Stimulated activated CD8-positive, alpha-beta memory T cell treated with anti-CD3 and anti-CD28 coated beads, Interleukin-7, amount 100 ng/mL, for 24 hours (primary cell): ENCODE data around the gene NODAL.

ENCODE experiments used
- DNase-seq: peaks from one replicate; pipeline ENCODE4 v3.0.0-alpha.2; 2020; ENCODE audit warnings: low read depth

NODAL gene

GRCh38 chr10:70462349-70462984, 21.0 kb upstream of the NODAL start:
- DNase-seq: no peak

- no peak for DNase-seq
Observed at GRCh38 chr10:70461397-70462348, 20.2 kb upstream of the NODAL start.

- DNase-seq: no peak
Observed at GRCh38 chr10:70459774-70460490, 18.5 kb upstream of the NODAL start.

- no peak for DNase-seq
Observed at GRCh38 chr10:70459061-70459773, 17.7 kb upstream of the NODAL start.

DNA sequence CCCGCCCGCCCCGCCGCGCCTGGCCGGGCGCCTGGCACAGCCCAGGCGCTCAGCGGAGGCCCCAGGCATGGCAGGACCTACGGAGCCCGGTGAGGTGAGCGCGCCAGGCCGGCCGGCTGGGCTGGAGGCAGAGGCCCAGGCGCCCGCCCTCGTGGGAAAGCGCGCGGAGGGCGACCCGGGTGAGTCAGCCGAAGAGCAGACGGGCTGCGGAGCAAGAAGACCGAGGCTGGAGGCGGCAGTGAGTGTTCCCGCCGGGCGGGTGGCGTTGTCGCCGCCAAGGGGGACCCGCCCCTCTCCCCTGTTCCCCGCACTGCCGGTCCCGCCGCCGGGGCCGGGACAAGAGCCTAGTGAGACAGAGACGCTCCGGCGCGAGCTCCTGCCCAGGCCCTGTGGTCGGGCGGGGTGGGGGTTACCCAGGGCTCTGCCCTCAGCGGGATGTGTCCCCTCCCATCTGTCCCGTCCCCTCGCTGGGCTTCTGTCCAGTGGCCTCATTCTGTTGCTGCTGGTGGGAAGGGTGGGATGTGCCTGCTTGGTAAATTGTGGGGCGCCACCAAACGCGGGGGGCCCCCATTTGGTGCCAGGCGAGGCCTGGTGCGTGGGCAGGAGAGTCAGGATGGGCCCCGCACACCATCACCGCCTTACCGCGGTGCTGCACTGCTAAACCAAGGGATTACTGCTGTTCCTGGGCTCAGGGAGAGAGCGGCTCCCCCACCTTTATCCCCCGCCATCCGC, 17.0 kb upstream of the NODAL start:
- peak; percentile 20 for DNase-seq

GRCh38 chr10:70457759-70458305, 16.4 kb upstream of the NODAL start:
- DNase-seq: no peak

DNA sequence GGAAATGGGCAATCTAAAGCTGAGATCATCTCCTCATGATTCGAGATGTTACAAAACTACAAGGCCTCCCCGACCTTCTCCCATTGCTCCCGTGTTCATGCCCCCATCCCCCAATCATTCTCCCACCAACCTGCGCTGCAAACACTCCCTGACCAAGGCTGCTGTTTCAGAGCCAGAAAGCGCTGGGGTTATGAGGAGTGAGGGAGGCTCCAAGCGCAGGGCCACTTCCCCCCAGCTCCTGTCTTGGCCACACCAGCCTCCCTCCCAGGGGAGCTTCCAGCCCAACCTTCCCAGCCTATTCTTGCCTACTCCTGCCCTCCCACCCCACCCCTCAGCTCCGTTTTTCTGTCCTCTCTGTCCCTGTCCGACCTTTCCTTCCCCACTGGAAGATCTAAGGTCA, 14.7 kb upstream of the NODAL start:
- DNase-seq: no peak

DNA sequence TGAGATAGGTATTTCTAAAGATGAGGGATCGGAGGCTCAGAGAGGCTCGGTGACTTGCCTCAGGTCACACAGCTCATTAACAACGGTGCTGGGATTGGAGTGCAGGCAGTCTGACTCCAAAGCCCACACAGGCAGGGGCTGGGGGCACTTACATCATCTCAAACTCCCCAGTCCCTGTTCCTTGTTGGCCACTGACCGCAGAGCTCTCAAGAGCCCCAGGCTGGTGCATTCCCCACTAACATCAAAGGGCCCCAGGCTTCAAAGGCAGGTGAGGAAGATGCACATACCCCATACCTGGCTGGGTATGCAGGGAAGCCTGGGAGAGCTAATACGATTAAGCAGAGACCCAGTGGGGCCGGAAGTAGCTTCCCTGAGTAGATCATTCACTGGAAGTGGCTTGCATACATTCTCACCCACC, 13.7 kb upstream of the NODAL start:
- no peak for DNase-seq

GRCh38 chr10:70448236-70448635, 6.8 kb upstream of the NODAL start:
- DNase-seq: no peak

DNA sequence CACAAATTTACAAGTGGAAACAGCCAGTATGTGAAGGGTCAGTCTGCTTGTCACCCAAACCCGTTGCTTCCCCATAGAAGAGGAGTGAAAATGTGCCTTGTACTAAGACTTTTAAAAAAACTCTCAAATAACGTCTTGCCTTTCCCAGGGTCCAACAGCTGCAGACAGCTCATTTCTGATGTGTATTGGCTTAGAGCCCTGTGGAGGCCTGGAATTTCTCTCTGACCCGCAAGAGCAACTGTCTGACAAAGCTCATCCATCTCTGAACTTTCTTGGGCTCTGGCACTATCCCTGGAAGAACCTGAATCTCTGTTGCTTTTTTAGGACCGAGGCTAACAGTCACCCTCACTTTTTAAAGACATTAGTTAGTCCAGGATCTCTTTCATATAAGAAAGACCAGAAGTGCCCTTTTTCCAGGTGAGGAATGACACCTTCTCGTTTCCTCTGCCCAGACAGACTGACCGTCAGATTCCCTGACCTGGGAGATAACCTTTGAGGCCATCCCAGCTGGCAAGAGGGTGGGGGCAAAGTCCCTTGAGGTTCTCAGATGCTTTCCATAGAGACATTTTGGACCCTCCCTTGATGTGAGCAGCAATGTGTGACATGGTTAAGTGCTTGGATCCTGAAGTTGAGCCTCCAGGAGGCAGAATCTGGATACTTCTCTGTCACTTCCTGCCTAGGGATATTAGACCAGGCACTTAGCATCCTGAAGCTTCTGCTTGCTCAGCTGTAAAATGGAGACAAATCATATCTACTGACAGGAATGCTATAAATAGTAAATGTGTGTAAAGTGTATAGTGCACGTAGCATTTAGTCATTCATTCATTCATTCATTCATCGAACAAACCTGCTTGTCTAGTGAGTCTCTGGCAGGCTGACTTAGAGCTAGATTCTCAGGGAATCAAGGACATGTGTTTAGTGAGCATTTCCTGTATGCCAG, 4.5 kb upstream of the NODAL start:
- DNase-seq: no peak

DNA sequence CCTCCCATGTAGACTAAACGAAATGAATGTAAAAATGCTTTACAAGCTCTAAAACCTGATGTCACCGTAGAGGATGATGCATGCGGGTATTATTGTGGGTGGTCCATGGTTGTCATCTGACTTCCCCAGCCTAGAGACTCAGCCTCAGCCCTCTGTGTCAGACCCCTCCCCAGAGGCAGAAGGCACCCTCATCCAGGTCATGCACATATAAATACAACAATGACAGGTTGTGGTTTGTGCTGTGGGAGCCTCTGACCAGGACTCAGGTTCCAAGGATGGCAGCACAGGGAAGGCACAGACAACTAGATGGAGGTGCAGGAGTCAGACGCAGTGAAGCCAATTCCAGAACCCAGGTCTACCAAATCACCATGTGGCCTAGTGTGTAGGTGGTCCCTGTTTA, 3.3 kb upstream of the NODAL start:
- DNase-seq: no peak

GRCh38 chr10:70442332-70442988, 979 bp upstream of the NODAL start:
- no peak for DNase-seq

- DNase-seq: no peak
Observed at GRCh38 chr10:70441895-70442309, 421 bp upstream of the NODAL start.

DNA sequence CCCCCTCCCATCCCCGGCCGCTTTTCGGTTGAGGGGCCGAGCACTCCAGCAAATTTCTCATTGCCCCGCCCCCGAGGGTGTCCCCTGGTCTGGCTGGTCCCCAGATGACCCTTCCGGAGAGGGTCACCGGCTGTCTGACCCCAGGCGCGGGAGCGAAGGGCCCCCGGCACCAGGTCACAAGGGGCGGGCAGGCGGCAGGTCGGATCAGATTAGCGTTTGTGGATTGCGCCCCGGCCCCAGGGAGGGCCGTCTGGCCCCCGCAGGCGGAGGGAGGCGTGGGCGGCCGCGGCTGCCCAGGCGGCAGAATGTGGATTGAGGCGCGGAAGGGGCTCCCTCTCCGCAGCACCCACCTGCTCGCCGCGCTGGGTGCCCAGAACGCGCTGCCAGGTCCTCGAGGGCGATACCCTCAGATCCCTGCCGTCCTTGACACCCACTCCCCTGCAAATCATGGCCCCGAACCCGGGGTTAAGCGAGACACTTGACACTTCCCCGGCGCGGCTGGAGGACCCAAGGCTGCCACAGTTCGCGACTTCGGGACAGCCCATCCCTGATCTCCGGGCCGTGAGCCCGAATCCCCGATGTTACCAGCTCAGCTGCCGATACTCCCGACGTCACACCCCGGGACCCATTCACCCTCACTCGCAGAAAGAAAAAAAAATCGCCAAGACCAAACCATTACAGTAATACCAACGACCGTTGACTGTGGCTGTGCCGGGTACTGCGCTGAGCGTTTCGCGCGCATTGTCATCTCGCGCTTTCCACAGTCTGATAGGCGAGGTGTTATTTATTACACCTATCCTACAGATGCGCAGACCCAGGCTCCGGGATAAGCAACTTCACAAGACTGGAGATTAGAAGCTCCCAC, 953 bp downstream of the NODAL start:
- no peak for DNase-seq

DNA sequence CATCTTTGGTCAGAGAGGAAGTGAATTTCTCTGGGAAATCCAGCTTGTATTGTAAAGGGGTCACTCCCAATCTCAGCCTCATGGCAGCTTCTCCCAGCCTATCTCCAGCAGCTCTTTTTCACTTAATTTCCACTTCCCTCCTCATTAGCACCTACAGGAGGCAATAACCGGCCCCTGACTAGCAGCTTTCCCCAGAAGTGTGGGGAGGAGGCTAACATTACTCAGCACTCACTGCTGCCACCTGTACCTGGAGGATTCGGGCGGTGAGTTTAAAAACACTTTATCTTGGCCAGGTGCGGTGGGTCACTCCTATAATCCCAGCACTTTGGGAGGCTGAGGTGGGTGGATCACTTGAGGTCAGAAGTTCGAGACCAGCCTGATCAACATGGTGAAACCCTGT, 3.8 kb downstream of the NODAL start:
- no peak for DNase-seq

- no peak for DNase-seq
Observed at GRCh38 chr10:70435241-70436085, 6.0 kb downstream of the NODAL start.

DNA sequence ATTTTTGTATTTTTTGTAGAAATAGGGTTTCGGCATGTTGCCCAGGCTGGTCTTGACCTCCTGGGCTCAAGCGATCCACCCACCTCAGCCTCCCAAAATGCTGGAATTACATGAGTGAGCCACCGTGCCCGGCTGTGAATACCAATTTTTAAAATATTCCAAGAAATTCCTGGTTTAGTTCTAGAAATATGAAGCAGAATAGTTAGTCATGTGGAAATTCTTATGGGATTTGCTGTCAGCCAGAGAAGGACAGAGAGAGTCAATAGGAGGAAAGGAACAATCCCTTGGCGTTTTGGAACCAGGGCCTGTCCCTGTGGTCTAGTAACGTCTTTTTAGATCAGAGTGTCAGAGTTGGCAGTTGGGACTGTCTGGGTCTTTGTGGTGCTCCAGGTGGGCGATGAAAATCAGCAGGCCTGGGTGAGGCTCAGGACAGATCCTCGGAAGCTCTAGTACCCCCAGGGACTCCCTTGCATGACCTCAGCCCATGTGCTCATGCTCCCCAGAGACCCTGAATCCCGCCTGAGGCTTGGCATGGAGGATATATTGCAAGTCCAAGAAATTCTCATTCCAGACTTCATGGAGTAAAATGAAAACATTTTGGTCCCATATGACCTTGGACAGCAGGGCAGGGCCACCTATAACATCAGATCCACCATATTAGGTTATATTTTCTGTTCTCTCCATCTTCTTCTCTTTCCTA, 7.8 kb downstream of the NODAL start:
- DNase-seq: no peak
